PC-3 (cell line): ENCODE results near the gene FTO. TPM values are rescaled to one million over a fixed set of nuclear protein-coding genes. Genes with fewer than 3 reads are reported as not detected.

ENCODE experiments used
- ATAC-seq: fragments of 200-7000 bp; cut with Tn5 transposase; 2 replicates; pipeline ENCODE4 v1.9.1; 2020; ENCODE audit warnings: mild to moderate bottlenecking, moderate library complexity
- BruUV-seq: library from RNA; stranded (reverse); fragments of 400-500 nt; replicated peaks from 2 replicates; lab custom pipeline; 2021; lab: Mats Ljungman, UMichigan
- CTCF ChIA-PET: fragments of 300-600 bp; sonication (Branson Sonifier 250); formaldehyde crosslinking; loops from one replicate; lab custom pipeline; 2022; ENCODE audit warnings: antibody characterized with exemption; lab: Charles Lee
- POLR2A ChIA-PET: fragments of 300-600 bp; sonication (Branson Sonifier 250); formaldehyde crosslinking; loops from one replicate; lab custom pipeline; 2022; ENCODE audit warnings: antibody characterized with exemption; ENCODE audit not compliant: unreplicated experiment; lab: Charles Lee
- DNase-seq: peaks from one replicate; pipeline ENCODE4 v3.0.0-alpha.2; 2015
- H2AFZ ChIP-seq: fragments of 300-600 bp; sonication (generic); 2 replicates; pipeline ENCODE4 v1.6.0; 2016; ENCODE audit warnings: antibody characterized with exemption, low read length
- H3F3A ChIP-seq: fragments of 300-600 bp; sonication (generic); one replicate; pipeline ENCODE4 v1.6.0; 2017; ENCODE audit warnings: antibody characterized with exemption, low read length, control low read depth, mild to moderate bottlenecking; ENCODE audit not compliant: unreplicated experiment
- H3K27ac ChIP-seq: fragments of 300-600 bp; sonication (generic); 2 replicates; pipeline ENCODE4 v1.5.1; 2016; ENCODE audit warnings: mild to moderate bottlenecking, low read length
- H3K27me3 ChIP-seq: fragments of 300-600 bp; sonication (generic); 2 replicates; pipeline ENCODE4 v1.6.1; 2016; ENCODE audit warnings: low read length, mixed read lengths
- H3K36me3 ChIP-seq: fragments of 300-600 bp; sonication (generic); 2 replicates; pipeline ENCODE4 v1.6.1; 2016; ENCODE audit warnings: low read depth, mixed run types, low read length, mixed read lengths
- H3K4me1 ChIP-seq: fragments of 300-600 bp; sonication (generic); 2 replicates; pipeline ENCODE4 v1.5.1; 2016; ENCODE audit warnings: low read length; ENCODE audit not compliant: insufficient read depth
- H3K4me2 ChIP-seq: fragments of 300-600 bp; sonication (generic); 2 replicates; pipeline ENCODE4 v1.6.0; 2016; ENCODE audit warnings: low read length
- H3K4me3 ChIP-seq: fragments of 300-600 bp; sonication (generic); 2 replicates; pipeline ENCODE4 v1.5.1; 2016; ENCODE audit warnings: mild to moderate bottlenecking, low read length, mixed read lengths
- H3K79me2 ChIP-seq: fragments of 300-600 bp; sonication (generic); 2 replicates; pipeline ENCODE4 v1.6.1; 2017; ENCODE audit warnings: low read length, mixed read lengths
- H3K9ac ChIP-seq: fragments of 300-600 bp; sonication (generic); 2 replicates; pipeline ENCODE4 v1.6.0; 2016; ENCODE audit warnings: mild to moderate bottlenecking, low read length
- H3K9me2 ChIP-seq: fragments of 300-600 bp; sonication (generic); replicated peaks from 2 replicates; pipeline ENCODE4 v1.6.1; 2016; ENCODE audit warnings: mixed run types, low read length, mixed read lengths
- H3K9me3 ChIP-seq: fragments of 300-600 bp; sonication (generic); 2 replicates; pipeline ENCODE4 v1.6.1; 2016; ENCODE audit warnings: low read length, mixed read lengths
- H4K20me1 ChIP-seq: fragments of 300-600 bp; sonication (generic); 2 replicates; pipeline ENCODE4 v1.6.1; 2016; ENCODE audit warnings: low read length, mixed read lengths
- CTCF ChIP-seq: fragments of 300-600 bp; sonication (generic); conservative IDR thresholded peaks from 2 replicates; pipeline ENCODE4 v1.5.1; 2017; ENCODE audit warnings: antibody characterized with exemption, low read depth, mild to moderate bottlenecking, low read length
- EZH2 ChIP-seq: fragments of 300-600 bp; sonication (generic); IDR thresholded peaks from one replicate; pipeline ENCODE4 v1.6.1; 2017; ENCODE audit warnings: antibody characterized with exemption, mild to moderate bottlenecking, low read length; ENCODE audit not compliant: unreplicated experiment
- EZH2phosphoT487 ChIP-seq: fragments of 300-600 bp; sonication (generic); IDR thresholded peaks from 2 replicates; pipeline ENCODE4 v1.6.1; 2018; ENCODE audit warnings: mild to moderate bottlenecking, antibody characterized with exemption, low read length, borderline replicate concordance
- intact Hi-C: fragments of 100-400 bp; cut with micrococcal nuclease; formaldehyde crosslinking; loops from 2 replicates; pipeline ENCODE4 v1.9.0; 2023
- total RNA-seq: library from RNA; depleted of rRNA; stranded (reverse); fragments of >200 nt; gene quantifications from 2 replicates; pipeline ENCODE4 v1.2.3, GENCODE V29; 2014

Gene FTO
- total RNA-seq, 1 experiment from 2014 or later = 27.0 TPM

GRCh38 chr16:53666786-53667415 lies 37.1 kb upstream of the FTO start:
- no peaks in the 10 kb centered on the region for H3K9me3 ChIP-seq
- ATAC-seq (no peak; the same call in 1 of the 2 replicates), DNase-seq (no peak)
- H3K4me2 ChIP-seq = no peak overlapping the region
- no peak overlapping the region for H3K27ac ChIP-seq
- CTCF ChIA-PET = no interaction called here
- no peak overlapping the region for H3K4me3 ChIP-seq
- no peaks in the 10 kb centered on the region for H3K79me2 ChIP-seq
- no peak overlapping the region for H2AFZ ChIP-seq
- no peaks in the 10 kb centered on the region for H3K4me1 ChIP-seq
- no TSS peak for BruUV-seq
- POLR2A ChIA-PET = no interaction called here
- no peaks in the 10 kb centered on the region for H3K9me2 ChIP-seq
- no peaks in the 10 kb centered on the region for H3F3A ChIP-seq
- no peaks in the 10 kb centered on the region for H4K20me1 ChIP-seq
- no peaks in the 10 kb centered on the region for H3K27me3 ChIP-seq
- intact Hi-C loops = no loop called here
- no peak for TF ChIP-seq CTCF
- no peak for TF ChIP-seq EZH2phosphoT487
- TF ChIP-seq EZH2 = no peak
- H3K9ac ChIP-seq = no peak overlapping the region
- H3K36me3 ChIP-seq = no peaks in the 10 kb centered on the region

DNA sequence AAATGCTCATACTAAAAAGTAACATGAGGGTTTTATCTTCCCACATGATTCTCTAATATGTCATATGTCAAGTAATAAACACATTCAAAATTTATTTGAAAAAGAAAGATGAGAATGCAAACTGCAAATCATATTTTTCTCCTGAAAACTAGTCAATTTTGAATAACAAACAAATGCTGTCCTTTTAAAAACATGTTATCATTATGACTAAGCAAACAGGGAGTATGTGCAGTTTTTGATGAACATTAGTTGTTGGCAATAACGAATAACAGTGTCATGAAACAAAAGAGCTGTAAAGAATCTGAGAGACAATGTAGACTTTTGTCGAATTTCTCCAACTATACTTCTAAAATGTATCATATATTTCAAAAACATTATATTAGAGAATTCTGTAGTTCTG lies 35.1 kb upstream of the FTO start:
- Histone ChIP-seq H3K36me3 (no peaks in the 10 kb centered on the region), H3K79me2 (no peaks in the 10 kb centered on the region), H3K4me3 (no peak overlapping the region), H3K4me2 (no peak overlapping the region), H4K20me1 (no peaks in the 10 kb centered on the region), H3F3A (no peaks in the 10 kb centered on the region), H3K9me3 (no peaks in the 10 kb centered on the region), H2AFZ (no peak overlapping the region), H3K4me1 (no peaks in the 10 kb centered on the region), H3K9ac (no peak overlapping the region), H3K27ac (no peak overlapping the region), H3K27me3 (no peaks in the 10 kb centered on the region), H3K9me2 (no peaks in the 10 kb centered on the region)
- ChIA-PET CTCF (no interaction called here), POLR2A (no interaction called here)
- ATAC-seq (no peak), DNase-seq (no peak)
- no peak for TF ChIP-seq EZH2phosphoT487
- TF ChIP-seq CTCF = no peak
- TF ChIP-seq EZH2 = no peak
- intact Hi-C loops = no loop called here
- BruUV-seq = no TSS peak

DNA sequence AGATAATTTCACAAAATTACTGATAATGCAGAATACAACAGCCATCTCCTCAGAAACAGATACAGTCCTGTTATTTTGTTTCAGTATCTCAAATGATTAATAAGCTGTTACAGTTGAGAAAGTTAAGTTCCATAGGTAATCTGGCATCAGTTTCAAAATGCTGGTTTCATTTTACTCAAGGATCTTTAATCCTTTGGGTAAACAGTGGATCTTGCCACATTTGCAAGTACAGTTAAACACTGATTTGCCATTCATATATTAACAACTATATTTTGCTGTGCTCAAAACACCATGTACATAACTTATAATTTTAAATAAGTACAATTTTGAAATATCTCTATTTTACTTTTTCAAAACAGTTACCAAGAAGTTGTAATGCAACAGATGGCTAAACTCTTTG lies 31.5 kb upstream of the FTO start:
- Histone ChIP-seq H3K4me3 (no peak overlapping the region), H3K9me3 (no peaks in the 10 kb centered on the region), H3K4me1 (no peaks in the 10 kb centered on the region), H3K36me3 (no peaks in the 10 kb centered on the region), H3K9me2 (no peaks in the 10 kb centered on the region), H3K27me3 (no peaks in the 10 kb centered on the region), H3F3A (no peaks in the 10 kb centered on the region), H4K20me1 (no peaks in the 10 kb centered on the region), H3K79me2 (no peaks in the 10 kb centered on the region), H3K9ac (no peak overlapping the region), H3K27ac (no peak overlapping the region), H2AFZ (no peak overlapping the region), H3K4me2 (no peak overlapping the region)
- intact Hi-C loops = no loop called here
- BruUV-seq = no TSS peak
- DNase-seq = no peak
- ChIA-PET CTCF (no interaction called here), POLR2A (no interaction called here)
- TF ChIP-seq EZH2phosphoT487 (no peak), CTCF (no peak), EZH2 (no peak)
- no peak for ATAC-seq
